Right renal cortex interstitium (tissue), 3 donors: Measurements from ENCODE around the gene SERPINB6. TPM values are rescaled to one million over a fixed set of nuclear protein-coding genes. Genes with fewer than 3 reads are reported as not detected.
"Not testable (repeated sequence)": the region's sequence is repeated elsewhere in the genome, so short reads cannot be mapped to it uniquely, and the experiment has no call there.

Experiments
- DNase-seq, 3 donors: peaks; one replicate each; pipeline ENCODE4 v3.0.0-alpha.2; 2013; ENCODE audit warnings: low read depth in 3 of 3, low spot score in 2 of 3
- polyA plus RNA-seq, 3 donors: library from polyadenylated mRNA; unstranded; fragments of 120-200 nt; gene quantifications; one replicate each; pipeline ENCODE4 v1.2.1, GENCODE V29; 2013; ENCODE audit not compliant: insufficient read length in 3 of 3

SERPINB6 gene
- polyA plus RNA-seq, 3 donors = 86.0 to 94.6 (median 92.8) TPM

DNA sequence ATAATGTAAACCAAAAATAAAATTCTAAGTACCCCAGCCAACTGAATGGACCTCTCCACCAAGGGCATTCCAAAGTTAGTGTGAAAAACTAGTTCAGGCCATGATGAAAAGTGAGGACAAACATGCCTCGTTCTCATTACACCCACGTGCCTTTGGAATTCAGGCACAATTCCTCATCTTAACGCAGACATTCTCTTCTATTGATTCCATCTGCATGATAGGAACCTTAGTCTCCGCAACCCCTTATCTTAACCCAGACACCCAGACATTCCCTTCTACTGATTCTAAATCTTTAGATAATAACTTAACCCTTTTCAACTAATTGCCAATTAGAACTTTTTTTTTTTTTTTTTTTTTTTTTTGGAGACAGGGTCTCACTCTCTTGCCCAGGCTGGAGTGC, 7.6 kb upstream of the SERPINB6 start:
- DNase-seq = no peak

DNA sequence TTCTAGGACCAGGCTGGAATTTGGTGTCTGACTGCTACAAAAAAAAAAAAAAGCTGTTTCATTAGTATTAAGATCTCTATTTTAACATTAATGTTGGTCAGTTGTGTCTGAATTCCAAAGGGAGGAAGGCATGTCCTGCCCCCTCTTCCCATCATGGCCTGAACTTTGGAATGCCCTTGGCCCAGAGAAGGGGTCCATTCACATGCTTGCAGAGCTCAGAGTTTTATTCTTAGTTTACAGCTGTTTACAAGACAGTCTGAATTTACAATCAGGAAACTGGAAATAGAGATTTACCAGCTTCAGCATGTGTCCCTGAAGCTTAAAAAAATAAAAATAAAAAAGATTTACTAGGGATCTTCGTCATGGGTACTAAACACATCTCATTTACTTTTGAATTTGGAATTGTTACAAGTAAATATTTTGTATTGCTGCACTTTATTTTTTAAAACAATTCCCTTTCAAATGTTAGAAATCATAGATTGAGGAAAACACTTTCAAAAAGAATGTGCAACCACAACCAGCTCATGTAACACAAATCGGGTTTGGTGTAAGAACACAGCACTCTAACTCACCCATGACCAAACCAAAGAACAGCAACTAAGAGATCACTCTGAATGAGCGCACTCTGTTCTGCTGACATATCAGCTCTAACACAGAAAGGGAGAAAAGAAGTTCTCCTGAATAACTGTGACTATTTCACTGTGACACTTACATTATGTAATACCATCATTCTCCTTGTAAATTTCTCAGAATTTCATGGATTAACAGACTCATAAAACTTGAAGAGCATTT, 6.6 kb upstream of the SERPINB6 start:
- no peak for DNase-seq

DNA sequence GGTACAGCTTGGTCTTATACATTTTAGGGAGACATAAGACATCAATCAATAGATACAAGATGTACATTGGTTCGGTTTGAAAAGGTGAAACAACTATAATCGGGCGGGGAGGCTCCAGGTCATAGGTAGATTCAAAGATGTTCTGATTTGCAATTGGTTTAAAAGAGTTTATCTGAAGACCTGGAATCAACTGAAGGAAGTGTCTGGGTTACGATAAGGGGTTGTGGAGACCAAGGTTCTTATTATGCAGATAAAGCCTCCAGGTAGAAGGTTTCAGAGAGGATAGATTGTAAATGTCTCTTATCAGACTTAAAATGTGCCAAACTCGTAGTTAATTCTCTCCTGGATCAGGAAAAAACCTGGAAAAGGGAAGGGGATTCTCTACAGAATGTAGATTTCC, 5.9 kb upstream of the SERPINB6 start:
- no peak for DNase-seq

DNA sequence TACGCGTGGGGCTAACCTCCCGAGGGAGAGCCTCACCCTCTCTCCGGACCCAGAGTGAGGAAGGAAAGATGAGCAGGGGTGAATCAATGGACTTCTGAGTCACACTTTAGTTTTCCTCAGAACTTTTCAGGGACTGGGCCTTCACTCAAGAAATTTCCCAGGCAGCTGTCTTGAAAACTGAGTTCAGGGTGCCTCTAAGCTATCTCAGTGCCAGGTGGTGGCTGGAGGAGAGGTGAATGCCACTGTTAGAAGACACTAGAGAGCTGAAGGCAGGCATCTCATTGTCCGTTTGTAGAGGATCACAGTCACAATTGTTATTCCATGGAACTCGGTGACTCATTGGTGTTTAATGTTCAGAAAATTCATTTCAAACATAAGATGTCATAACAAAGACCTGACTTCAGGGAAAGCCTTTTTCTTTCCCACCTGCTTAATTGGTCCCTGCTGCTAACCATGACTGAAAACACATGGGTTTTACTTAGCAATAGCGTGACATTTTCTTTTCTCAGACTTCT, 5.3 kb upstream of the SERPINB6 start:
- no peak for DNase-seq

DNA sequence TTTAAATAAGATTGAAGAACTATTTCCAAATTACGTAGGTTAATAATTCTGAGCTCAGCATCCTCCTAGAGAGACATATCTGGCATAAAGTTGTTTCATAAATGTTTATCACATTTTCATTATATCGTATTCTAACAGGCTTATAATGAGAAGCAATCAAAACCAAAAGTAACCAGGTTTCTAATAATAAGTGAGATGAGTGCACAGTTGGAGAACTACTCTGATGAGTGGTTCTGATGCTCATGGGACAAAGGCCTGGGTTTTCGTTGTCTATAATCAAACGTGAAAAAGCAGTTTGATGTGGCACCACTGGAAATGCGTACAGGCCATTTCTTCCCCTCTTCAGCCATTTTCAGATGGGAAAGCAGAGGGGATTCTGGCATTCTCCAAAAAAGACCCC, 4.7 kb upstream of the SERPINB6 start:
- no peak for DNase-seq

DNA sequence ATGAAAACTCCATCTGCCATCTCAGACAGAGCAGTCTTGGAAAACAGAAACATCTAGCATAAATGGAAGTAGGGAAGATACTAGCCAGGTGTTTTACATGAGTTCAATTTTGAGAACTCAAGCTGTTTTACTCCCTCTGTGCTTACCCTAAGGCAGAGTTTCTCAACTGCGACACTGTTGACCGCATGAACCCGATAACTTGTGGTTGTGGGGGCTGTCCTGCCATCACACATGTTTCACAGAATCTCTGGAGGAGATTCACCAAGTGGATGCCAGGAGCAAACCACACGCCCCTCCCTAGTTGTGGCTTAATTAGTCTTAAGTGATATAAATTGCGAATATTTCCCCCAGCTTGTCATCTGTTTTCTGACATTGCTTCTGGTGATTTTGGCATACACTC, 2.3 kb upstream of the SERPINB6 start:
- DNase-seq = no peak

DNA sequence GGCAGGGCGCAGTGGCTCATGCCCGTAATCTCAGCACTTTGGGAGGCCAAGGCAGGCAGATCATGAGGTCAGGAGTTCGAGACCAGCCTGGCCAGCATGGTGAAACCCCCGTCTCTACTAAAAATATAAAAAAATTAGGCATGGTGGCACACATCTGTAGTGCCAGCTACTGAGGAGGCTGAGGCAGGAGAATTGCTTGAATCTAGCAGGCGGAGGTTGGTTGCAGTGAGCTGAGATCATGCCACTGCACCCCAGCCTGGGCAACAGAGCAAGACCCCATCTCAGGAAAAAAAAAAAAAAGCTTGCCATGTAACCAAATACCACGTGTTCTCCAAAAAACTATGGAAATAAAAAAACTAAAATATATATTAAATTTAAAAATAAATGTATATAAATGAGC, 1.8 kb upstream of the SERPINB6 start:
- not testable (repeated sequence) for DNase-seq

DNA sequence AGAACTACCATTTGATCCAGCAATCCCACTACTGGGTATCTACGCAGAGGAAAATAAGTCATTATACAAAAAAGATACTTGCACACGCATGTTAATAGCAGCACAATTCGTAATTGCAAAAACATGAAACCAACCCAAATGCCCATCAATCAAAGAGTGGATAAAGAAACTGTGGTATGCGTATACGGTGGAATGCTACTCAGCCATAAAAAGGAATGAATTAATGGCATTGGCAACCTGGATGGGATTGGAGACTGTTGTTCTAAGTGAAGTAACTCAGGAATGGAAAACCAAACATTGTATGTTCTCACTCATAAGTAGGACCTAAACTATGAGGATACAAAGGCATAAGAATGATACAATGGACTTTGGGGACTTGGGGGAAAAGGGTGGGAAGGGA, 1.3 kb upstream of the SERPINB6 start:
- DNase-seq = not testable (repeated sequence)

DNA sequence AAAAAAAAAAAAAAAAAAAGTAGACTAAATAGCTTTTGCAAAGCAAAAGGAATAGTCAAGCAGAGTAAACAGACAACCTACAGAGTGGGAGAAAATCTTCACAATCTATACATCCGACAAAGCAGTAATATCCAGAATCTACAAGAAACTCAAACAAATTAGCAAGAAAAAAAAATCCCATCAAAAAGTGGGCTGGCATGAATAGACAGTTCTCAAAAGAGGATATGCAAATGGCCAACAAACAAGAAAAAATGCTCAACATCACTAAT, 786 bp upstream of the SERPINB6 start:
- DNase-seq = not testable (repeated sequence)

DNA sequence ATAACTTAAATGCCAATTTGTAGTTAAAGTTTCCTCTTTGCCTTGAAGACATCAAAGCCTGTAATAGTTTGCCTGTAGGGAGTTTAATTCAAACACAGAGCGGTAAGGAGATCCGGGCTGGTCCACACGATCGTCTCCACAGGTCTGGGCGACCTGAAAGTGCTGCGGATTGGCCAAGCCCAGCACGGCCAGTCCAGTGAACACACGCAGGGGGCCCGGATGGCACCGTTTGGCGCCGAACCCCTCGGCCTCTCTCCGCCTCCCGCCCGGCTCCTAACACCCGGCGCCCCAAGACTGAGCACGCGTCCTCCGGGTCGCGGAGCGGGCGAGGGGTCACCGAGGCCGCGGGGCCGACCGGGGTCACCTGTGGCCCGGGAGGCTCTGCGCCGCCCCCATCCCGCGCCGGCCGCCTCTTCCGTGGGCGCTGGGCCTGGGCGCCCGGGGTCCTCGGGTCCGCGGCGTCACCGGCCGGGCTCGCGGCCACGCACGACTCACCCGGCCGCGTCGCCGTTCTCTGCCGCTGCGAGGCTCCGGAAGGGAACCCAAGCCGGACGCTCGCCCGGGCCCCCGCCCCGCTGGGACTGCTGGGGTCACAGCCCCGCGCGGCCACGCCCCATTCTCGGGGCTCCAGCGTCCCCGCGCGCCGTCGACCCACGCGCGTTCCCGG, 481 bp downstream of the SERPINB6 start:
- no peak for DNase-seq

DNA sequence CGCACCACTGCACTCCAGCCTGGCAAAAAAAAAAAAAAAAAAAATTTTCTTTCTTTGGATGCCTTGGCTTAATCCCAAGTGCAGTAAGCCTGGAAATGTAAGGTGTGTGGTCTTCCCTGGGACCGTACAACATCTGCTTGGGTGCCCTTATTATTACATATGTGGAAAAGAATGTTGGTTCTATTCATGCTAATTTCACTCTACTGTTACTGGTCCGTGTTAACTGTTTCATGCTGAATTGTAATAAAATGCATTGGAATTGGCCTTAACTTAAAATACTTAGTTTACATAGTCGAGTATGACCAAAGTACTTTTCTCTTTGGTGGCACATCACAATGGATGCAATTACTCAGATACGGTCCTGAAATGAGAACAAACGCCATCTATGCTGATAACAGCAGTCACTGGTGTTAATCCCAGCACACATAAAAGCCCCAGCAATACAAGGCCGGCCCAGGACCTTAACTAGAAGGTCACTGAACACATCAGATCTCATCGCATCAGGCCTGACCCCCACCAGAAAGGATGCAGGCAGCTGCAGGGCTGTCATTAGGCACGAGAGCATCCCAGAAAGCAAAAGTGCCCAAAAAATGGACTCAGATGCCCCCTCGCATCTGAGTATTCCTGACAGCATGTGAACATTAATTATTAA, 1.2 kb downstream of the SERPINB6 start:
- DNase-seq = no peak

DNA sequence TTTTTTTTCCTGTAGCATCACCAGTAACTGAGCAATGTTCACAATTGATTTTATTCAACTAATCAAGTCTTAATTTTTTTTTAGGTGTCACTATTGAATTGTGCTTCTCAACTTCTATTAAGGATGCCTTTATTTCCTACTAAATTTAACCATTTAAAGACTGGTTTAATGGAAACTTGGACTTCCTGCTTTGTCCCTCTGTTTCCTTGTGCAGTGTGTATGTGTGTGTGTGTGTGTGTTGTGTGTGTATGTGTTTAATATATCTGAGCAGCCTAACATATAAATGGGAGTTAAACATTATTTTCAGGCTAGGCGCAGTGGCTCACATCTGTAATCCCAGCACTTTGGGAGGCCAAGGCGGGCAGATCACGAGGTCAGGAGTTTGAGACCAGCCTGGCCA, 1.8 kb downstream of the SERPINB6 start:
- DNase-seq = no peak

DNA sequence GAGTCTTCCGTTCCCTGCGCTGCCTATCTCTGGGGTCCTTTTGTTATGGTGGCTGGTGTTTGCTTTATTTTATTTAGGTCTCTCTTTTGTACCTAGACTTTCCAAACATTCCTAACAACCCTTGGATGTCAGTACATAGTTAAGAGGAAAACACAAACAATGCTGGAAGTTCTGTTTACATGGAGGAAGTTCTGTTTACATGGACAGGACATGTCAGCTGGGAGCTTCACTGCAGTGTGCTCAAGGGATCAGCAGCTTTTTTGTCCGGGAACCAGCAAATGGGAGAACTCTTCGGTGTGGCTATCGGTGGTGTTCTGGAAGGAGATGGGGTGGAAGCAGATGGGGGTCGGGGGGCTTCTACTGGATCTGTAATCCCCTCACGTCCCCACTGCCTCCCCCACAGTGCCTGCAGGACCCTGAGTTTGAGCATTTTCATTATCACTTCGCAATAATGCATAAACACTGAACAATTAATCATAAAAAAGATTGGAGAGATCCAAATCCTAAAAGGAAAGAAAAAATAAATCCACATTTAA, 2.7 kb downstream of the SERPINB6 start:
- DNase-seq = no peak

DNA sequence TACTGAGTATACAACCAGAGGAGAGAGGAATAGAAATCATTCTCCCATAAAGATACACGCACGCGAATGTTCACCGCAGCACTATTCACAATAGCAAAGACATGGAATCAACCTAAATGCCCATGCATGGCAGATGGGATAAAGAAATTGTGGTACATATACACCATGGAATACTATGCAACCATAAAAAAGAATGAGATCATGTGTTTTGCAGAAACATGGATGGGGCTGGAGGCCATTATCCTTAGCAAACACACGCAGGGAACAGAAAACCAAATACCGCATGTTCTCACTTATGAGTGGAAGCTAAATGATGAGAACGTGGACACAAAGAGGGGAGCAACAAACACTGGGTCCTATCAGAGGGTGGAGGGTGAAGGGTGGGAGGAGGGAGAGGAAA, 3.4 kb downstream of the SERPINB6 start:
- no peak for DNase-seq

DNA sequence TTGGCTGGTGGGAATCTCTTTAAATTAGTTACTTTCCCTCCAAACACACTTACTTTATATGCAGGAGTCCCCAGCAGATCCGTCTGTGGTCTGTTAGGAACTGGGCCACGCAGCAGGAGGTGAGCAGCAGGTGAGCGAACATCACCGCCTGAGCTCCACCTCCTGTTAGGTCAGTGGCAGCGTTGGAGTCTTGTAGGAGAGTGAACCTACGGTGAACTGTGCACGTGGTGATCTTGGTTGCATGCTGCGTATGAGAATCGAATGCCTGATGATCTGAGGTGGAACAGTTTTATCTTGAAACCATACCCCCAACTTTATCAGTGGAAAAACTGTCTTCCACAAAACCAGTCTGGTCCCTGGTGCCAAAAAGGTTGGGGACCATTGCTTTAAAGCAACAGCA, 5.0 kb downstream of the SERPINB6 start:
- no peak for DNase-seq

DNA sequence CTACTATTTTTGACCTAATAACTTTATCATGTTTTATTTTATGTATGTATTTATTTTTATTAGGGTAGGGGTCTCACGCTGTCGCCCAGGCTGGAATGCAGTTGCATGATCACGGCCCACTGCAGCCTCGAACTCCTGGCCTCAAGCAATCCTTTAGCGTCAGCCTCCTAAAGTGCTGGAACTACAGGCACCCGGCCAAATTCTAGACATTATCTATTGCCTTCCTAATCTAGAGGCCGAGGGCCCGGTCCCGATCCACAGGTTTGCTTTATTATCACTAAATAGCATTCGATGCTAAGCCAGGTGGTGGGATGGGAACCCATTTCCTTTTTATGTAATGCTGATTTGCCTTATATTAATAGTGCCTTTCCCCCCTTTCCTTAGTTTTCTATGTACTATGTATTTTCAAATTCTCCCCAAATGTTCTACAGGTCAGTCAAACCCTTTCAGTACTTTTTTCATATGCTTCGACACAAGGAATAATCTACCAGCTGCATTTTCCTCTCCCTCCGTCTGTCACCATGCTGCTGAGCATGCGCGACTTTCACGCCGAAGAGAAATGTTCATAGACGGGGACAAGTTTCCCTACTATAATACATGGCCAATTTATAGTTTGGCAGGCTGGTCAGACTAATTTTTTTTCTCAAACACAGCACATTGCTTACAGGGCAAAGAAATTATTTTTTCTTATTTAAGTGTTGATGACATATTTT, 6.4 kb downstream of the SERPINB6 start:
- DNase-seq = no peak

DNA sequence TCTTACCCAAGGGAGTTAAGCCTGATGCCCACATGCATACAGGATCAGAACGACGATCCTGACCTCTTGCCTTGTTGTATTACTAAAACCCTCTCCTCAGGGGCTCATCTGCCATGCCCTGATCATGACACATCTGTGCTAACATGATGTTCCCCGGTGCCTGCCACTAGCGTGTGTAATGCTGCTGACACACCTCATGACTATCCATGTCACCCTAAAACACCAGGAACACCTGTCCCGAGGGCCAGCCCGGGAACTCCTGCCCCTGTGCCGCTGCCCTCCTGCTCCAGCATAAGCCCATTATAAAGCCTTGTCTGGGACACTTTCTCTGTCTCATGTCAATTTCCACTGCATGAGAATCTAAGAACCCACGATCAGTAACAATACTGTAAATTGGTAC, 7.6 kb downstream of the SERPINB6 start:
- no peak for DNase-seq

DNA sequence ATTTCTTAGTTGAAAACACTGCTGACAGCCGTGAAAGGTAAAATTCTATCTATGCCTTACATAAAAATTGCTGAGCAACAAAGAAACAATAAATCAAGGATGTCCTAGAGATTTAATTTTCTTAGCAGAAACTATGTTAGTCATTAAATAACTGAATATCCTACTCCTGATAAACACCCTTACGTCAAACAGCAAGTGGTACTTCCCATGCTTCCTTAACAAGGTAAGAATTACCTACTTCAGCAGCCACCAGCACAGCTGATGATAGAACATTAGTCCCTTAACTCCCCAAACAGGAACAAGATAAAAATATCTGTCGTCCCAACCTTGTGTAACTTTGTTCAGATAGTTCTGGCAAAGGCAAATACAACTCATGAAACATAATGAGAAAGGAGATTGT, 8.7 kb downstream of the SERPINB6 start:
- no peak for DNase-seq

DNA sequence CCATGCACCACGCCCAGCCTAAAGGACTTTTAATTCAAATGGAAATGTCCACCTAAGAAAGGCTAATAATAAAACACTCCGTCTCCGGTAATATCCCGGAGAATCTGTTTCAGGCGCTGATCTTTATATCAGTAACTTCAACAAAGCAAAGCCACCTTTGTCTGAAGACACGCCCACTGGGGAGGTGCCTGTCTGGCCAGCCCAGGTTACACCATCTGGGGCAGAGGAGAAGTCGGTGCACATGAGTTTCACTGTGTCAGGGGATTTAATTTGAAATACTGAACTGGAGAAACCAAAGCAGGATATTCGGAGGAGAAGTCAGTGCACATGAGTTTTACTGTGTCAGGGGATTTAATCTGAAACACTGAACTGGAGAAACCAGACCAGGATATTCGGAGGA, 9.4 kb downstream of the SERPINB6 start:
- no peak for DNase-seq

DNA sequence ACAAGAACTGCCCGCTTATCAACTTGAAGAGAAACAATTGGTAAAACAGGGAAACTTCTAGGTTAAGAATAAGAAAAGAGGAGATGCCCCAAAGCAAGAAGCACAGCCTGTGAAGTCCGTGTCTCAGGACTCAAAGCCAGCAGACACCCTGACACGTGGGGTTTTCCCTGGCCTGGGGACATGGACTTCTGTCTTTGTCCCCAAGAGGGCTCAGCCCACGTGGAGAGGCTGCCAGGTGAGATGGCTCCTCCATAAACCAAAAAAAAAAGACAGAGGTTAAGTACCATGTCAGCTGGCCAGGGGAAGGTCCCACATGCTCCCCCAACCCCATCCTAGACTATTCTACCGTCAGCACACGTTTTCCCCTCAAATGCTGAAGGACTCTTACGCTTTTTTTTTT, 9.9 kb downstream of the SERPINB6 start:
- no peak for DNase-seq

DNA sequence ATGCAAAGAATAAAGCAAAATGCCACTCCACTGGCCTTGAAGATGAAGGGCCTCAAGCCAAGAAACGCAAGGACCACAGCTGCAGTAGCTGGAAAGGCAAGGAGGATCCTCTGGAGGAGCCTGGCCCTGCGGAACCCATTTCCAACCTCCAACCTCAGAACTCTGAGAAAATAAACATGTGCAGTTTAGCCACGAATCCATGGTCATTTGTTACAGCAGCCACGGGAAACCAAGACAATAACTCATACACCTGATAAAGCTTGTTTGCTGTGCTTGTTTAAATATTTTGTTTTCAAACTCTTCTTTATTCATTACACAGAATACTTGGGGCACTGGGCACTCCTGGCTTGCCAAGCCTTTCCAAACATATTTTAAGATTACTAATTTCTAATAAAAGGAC, 10.4 kb downstream of the SERPINB6 start:
- DNase-seq = no peak
